Measurements from ENCODE around the gene NSD2.

The NSD2 gene

DNA sequence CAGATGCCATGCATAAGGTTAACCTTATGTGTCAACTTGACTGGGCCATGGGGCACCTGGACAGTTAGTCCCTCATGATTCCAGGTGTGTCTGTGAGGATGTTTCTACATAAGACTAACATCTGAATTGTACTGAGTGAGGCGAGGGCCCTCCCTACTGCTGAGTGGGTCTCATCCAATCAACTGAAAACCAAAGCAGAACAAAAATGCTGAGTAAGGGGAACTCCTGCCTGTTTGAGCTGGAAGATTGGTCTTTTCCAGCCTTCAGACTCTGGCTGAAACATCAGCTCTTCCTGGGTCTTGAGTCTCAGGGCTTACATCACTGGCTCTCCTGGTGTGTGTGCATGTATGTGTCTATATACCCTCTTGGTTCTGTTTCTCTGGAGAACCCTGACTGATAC, 123.7 kb downstream of the NSD2 start:
- Histone ChIP-seq H3K4me2 (ENCODE audit: low read depth, low read length, poor library complexity, severe bottlenecking) (no peak overlapping the region), H3K27ac (ENCODE audit: low read depth, low read length) (no peak overlapping the region), H3K9me2 (replicated peaks; ENCODE audit: insufficient read depth, low read length) (no peaks in the 10 kb centered on the region)

DNA sequence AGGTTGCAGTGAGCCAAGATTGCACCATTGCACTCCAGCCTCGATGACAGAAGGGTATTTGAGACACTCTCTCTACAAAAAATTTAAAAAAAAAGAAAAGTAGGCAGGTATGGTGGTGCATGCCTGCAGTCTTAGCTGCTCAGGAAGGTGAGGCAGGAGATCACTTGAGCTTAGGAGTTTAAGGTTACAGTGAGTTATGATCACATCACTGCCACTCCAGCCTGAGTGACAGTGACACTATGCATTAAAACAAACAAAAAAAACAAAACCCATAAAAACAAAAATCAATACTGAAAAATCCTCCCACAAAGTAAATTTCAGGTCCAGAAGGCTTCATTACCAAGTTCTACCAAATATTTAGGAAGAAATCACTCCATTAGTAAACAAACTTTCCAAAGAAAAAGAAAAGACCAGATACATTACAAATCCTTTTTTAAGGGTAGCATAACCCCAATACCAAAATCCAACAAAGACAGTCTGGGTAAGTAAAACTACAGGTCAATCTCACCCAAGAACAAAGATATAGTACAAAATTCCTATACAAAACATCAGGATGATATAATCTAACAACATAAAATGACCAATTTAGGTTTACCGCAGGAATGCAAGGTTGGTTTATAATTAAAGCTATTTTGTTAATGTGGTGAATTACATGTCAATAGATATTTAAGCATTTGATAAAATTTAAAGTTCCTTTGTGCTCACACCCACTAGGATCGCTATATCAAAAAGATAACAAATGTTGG, 125.8 kb downstream of the NSD2 start:
- no peak for TF ChIP-seq CTCF (IDR thresholded peaks at IDR 0.05; ENCODE audit: insufficient read depth, low read length, poor library complexity, severe bottlenecking)
- TF ChIP-seq EZH2phosphoT487 (conservative IDR thresholded peaks at IDR 0.05; ENCODE audit: low read length), result no peak
- H3K36me3 ChIP-seq (ENCODE audit: low read length), result peaks cover 23% of the 10 kb centered on the region
- no peak overlapping the region for H3K4me3 ChIP-seq (ENCODE audit: insufficient read depth, low read length, poor library complexity, severe bottlenecking)
- no peak overlapping the region for H3K9ac ChIP-seq (ENCODE audit: low read length)
- H4K20me1 ChIP-seq (ENCODE audit: low read depth, low read length), result no peaks in the 10 kb centered on the region; the same call in 1 of the 2 replicates
- no peaks in the 10 kb centered on the region; the same call in 1 of the 2 replicates for H3F3A ChIP-seq (ENCODE audit: insufficient read depth)
- no peak overlapping the region for H2AFZ ChIP-seq (ENCODE audit: low read depth, low read length, severe bottlenecking)
- peaks cover 96% of the 10 kb centered on the region for H3K79me2 ChIP-seq (ENCODE audit: insufficient read depth, low read length)
- peaks cover 5% of the 10 kb centered on the region; the same call in 1 of the 2 replicates for H3K9me3 ChIP-seq (ENCODE audit: insufficient read depth, low read length)
- H3K4me2 ChIP-seq (ENCODE audit: low read depth, low read length, poor library complexity, severe bottlenecking), result no peak overlapping the region
- H3K27me3 ChIP-seq (ENCODE audit: low read length), result no peaks in the 10 kb centered on the region
- H3K27ac ChIP-seq (ENCODE audit: low read depth, low read length), result no peak overlapping the region
- no peaks in the 10 kb centered on the region for H3K9me2 ChIP-seq (replicated peaks; ENCODE audit: insufficient read depth, low read length)

More for the DNA sequence above, 123.7 kb downstream of the NSD2 start:
- no peaks in the 10 kb centered on the region for H3K27me3 ChIP-seq (ENCODE audit: low read length)
- H3K36me3 ChIP-seq (ENCODE audit: low read length), result peaks cover 21% of the 10 kb centered on the region
- no peak overlapping the region for H2AFZ ChIP-seq (ENCODE audit: low read depth, low read length, severe bottlenecking)
- H4K20me1 ChIP-seq (ENCODE audit: low read depth, low read length), result no peaks in the 10 kb centered on the region; the same call in 1 of the 2 replicates
- H3F3A ChIP-seq (ENCODE audit: insufficient read depth), result no peaks in the 10 kb centered on the region
- H3K79me2 ChIP-seq (ENCODE audit: insufficient read depth, low read length), result peaks cover 85% of the 10 kb centered on the region
- no peak for TF ChIP-seq CTCF (IDR thresholded peaks at IDR 0.05; ENCODE audit: insufficient read depth, low read length, poor library complexity, severe bottlenecking)
- TF ChIP-seq EZH2phosphoT487 (conservative IDR thresholded peaks at IDR 0.05; ENCODE audit: low read length), result no peak
- peaks cover 5% of the 10 kb centered on the region; the same call in 1 of the 2 replicates for H3K9me3 ChIP-seq (ENCODE audit: insufficient read depth, low read length)
- no peak overlapping the region for H3K9ac ChIP-seq (ENCODE audit: low read length)
- H3K4me3 ChIP-seq (ENCODE audit: insufficient read depth, low read length, poor library complexity, severe bottlenecking), result no peak overlapping the region

- H3K9me3 ChIP-seq (ENCODE audit: insufficient read depth, low read length), result peaks cover 5% of the 10 kb centered on the region; the same call in 1 of the 2 replicates
Observed at GRCh38 chr4:1997712-1998111, 126.5 kb downstream of the NSD2 start.

More at GRCh38 chr4:1997712-1998111, 126.5 kb downstream of the NSD2 start:
- Histone ChIP-seq H4K20me1 (ENCODE audit: low read depth, low read length) (no peaks in the 10 kb centered on the region; the same call in 1 of the 2 replicates), H2AFZ (ENCODE audit: low read depth, low read length, severe bottlenecking) (no peak overlapping the region), H3F3A (ENCODE audit: insufficient read depth) (no peaks in the 10 kb centered on the region; the same call in 1 of the 2 replicates), H3K27ac (ENCODE audit: low read depth, low read length) (no peak overlapping the region), H3K4me2 (ENCODE audit: low read depth, low read length, poor library complexity, severe bottlenecking) (no peak overlapping the region), H3K79me2 (ENCODE audit: insufficient read depth, low read length) (peaks cover 96% of the 10 kb centered on the region), H3K4me3 (ENCODE audit: insufficient read depth, low read length, poor library complexity, severe bottlenecking) (no peak overlapping the region), H3K9ac (ENCODE audit: low read length) (no peak overlapping the region), H3K36me3 (ENCODE audit: low read length) (peaks cover 23% of the 10 kb centered on the region), H3K9me2 (replicated peaks; ENCODE audit: insufficient read depth, low read length) (no peaks in the 10 kb centered on the region), H3K27me3 (ENCODE audit: low read length) (no peaks in the 10 kb centered on the region)
- TF ChIP-seq EZH2phosphoT487 (conservative IDR thresholded peaks at IDR 0.05; ENCODE audit: low read length) (no peak), CTCF (IDR thresholded peaks at IDR 0.05; ENCODE audit: insufficient read depth, low read length, poor library complexity, severe bottlenecking) (no peak)

Measured in SU-DHL-6 (cell line).